Amygdala (tissue), 56 donors: ENCODE results near the gene DEFB125.

Experiments
- DNase-seq, 56 donors: peaks; one replicate each; lab custom pipeline; 2025; lab: John Stamatoyannopoulos, UW

DEFB125 gene

DNA sequence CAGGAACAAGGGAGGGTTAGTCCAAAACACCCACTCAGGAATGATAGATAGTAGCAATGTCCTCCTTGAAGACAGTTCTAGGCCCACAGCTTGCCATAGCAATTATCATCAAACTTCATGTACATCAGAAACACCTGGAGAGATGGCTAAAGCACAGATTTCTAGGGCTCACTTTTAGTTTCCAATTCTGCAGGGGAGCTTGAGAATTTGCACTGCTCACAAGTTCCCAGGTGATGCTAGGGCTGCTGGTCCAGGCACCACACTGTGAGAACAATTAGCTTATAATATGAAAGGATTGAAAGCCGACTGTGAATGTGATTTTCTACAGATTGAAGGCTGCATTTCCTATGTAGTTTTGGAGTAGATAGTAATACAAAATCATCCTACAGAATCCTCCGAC lies 58.4 kb downstream of the DEFB125 start:
- DNase-seq: no peak
